OCI-LY1 (cell line): ENCODE data around the gene SPTB.

Experiments used
- H2AFZ ChIP-seq: fragments of 200-600 bp; sonication (generic), shearing (Covaris generic); 2 replicates; pipeline ENCODE4 v1.6.0; 2014; ENCODE audit warnings: antibody characterized with exemption, mild to moderate bottlenecking, low read length
- H3F3A ChIP-seq: fragments of 200-600 bp; sonication (generic), shearing (Covaris generic); 2 replicates; pipeline ENCODE4 v1.6.0; 2014; ENCODE audit warnings: mild to moderate bottlenecking, antibody characterized with exemption, low read length, moderate library complexity; ENCODE audit not compliant: insufficient read depth
- H3K27ac ChIP-seq: fragments of 200-600 bp; sonication (generic); 2 replicates; pipeline ENCODE4 v1.5.1; 2014; ENCODE audit warnings: low read length, mixed run types, mild to moderate bottlenecking, low read depth; ENCODE audit not compliant: poor library complexity, severe bottlenecking
- H3K27me3 ChIP-seq: fragments of 200-600 bp; sonication (generic); 2 replicates; pipeline ENCODE4 v1.6.0; 2014; ENCODE audit warnings: antibody characterized with exemption, mild to moderate bottlenecking, low read length, moderate library complexity; ENCODE audit not compliant: insufficient read depth
- H3K36me3 ChIP-seq: fragments of 200-600 bp; sonication (generic); 2 replicates; pipeline ENCODE4 v1.6.1; 2014; ENCODE audit warnings: mild to moderate bottlenecking, antibody characterized with exemption, low read length, moderate library complexity, mixed read lengths; ENCODE audit not compliant: insufficient read depth
- H3K4me1 ChIP-seq: fragments of 200-600 bp; sonication (generic); 2 replicates; pipeline ENCODE4 v1.5.1; 2014; ENCODE audit warnings: mild to moderate bottlenecking, low read length, moderate library complexity; ENCODE audit not compliant: insufficient read depth, severe bottlenecking
- H3K4me2 ChIP-seq: fragments of 200-600 bp; sonication (generic), shearing (Covaris generic); 2 replicates; pipeline ENCODE4 v1.6.1; 2014; ENCODE audit warnings: low read length
- H3K4me3 ChIP-seq: fragments of 200-600 bp; sonication (generic); 2 replicates; pipeline ENCODE4 v1.5.1; 2014; ENCODE audit warnings: low read length, low read depth, mild to moderate bottlenecking, mixed read lengths; ENCODE audit not compliant: poor library complexity, severe bottlenecking
- H3K79me2 ChIP-seq: fragments of 200-600 bp; shearing (Covaris generic); 2 replicates; pipeline ENCODE4 v1.6.1; 2016; ENCODE audit warnings: mixed run types, low read length, mixed read lengths; ENCODE audit not compliant: insufficient read depth
- H3K9ac ChIP-seq: fragments of 200-600 bp; sonication (generic), shearing (Covaris generic); 2 replicates; pipeline ENCODE4 v1.6.1; 2014; ENCODE audit warnings: mild to moderate bottlenecking, low read length, mixed read lengths
- H3K9me2 ChIP-seq: fragments of 200-600 bp; sonication (generic), shearing (Covaris generic); 2 replicates; pipeline ENCODE4 v1.6.1; 2014; ENCODE audit warnings: low read depth, mild to moderate bottlenecking, low read length, mixed read lengths
- H3K9me3 ChIP-seq: fragments of 200-600 bp; shearing (Covaris generic); 2 replicates; pipeline ENCODE4 v1.6.1; 2014; ENCODE audit warnings: low read length, mixed read lengths
- H4K20me1 ChIP-seq: fragments of 200-600 bp; sonication (generic), shearing (Covaris generic); 2 replicates; pipeline ENCODE4 v1.6.0; 2016; ENCODE audit warnings: mild to moderate bottlenecking, low read length; ENCODE audit not compliant: insufficient read depth
- CTCF ChIP-seq: fragments of 200-600 bp; sonication (generic), shearing (Covaris generic); IDR thresholded peaks from 2 replicates; pipeline ENCODE4 v1.5.1; 2017; ENCODE audit warnings: mild to moderate bottlenecking, antibody characterized with exemption, low read length, moderate library complexity, mixed read lengths
- EZH2 ChIP-seq: fragments of 200-600 bp; sonication (generic), shearing (Covaris generic); IDR thresholded peaks from 2 replicates; pipeline ENCODE4 v1.8.0; 2017; ENCODE audit warnings: borderline replicate concordance, mixed run types, mild to moderate bottlenecking, antibody characterized with exemption, low read length, moderate library complexity, mixed read lengths

Gene SPTB

GRCh38 chr14:64875350-64875749 is 4.4 kb downstream of the SPTB start:
- Histone ChIP-seq H3K4me2 (no peak overlapping the region), H3K36me3 (no peaks in the 10 kb centered on the region), H3K79me2 (no peaks in the 10 kb centered on the region), H3K4me3 (no peak overlapping the region), H4K20me1 (no peaks in the 10 kb centered on the region), H2AFZ (no peak overlapping the region), H3K27me3 (peaks cover 10% of the 10 kb centered on the region; the same call in 1 of the 2 replicates), H3K27ac (no peak overlapping the region), H3F3A (no peaks in the 10 kb centered on the region), H3K9me3 (no peaks in the 10 kb centered on the region), H3K9me2 (no peaks in the 10 kb centered on the region), H3K9ac (no peak overlapping the region), H3K4me1 (peaks cover 6% of the 10 kb centered on the region)
- TF ChIP-seq EZH2 (no peak), CTCF (no peak)

GRCh38 chr14:64873506-64874219 is 6.0 kb downstream of the SPTB start:
- no peaks in the 10 kb centered on the region for H3K79me2 ChIP-seq
- H3K4me3 ChIP-seq, result no peak overlapping the region
- no peak overlapping the region for H3K4me2 ChIP-seq
- H3K27ac ChIP-seq, result no peak overlapping the region
- no peaks in the 10 kb centered on the region for H3F3A ChIP-seq
- H3K36me3 ChIP-seq, result no peaks in the 10 kb centered on the region
- H3K9me3 ChIP-seq, result no peaks in the 10 kb centered on the region
- H4K20me1 ChIP-seq, result no peaks in the 10 kb centered on the region
- no peak overlapping the region for H3K9ac ChIP-seq
- no peak overlapping the region for H2AFZ ChIP-seq
- no peaks in the 10 kb centered on the region for H3K4me1 ChIP-seq
- H3K27me3 ChIP-seq, result peaks cover 8% of the 10 kb centered on the region; the same call in 1 of the 2 replicates
- H3K9me2 ChIP-seq, result no peaks in the 10 kb centered on the region
- TF ChIP-seq EZH2 (no peak), CTCF (no peak)

- no peaks in the 10 kb centered on the region for H3K36me3 ChIP-seq
- no peak overlapping the region for H3K27ac ChIP-seq
- no peaks in the 10 kb centered on the region for H3K4me1 ChIP-seq
- peaks cover 8% of the 10 kb centered on the region; the same call in 1 of the 2 replicates for H3K27me3 ChIP-seq
- H3K9me2 ChIP-seq, result no peaks in the 10 kb centered on the region
- H2AFZ ChIP-seq, result no peak overlapping the region
- no peak overlapping the region for H3K9ac ChIP-seq
- H3K4me3 ChIP-seq, result no peak overlapping the region
- TF ChIP-seq EZH2 (no peak), CTCF (no peak)
- H3K9me3 ChIP-seq, result no peaks in the 10 kb centered on the region
- H3F3A ChIP-seq, result no peaks in the 10 kb centered on the region
- H3K4me2 ChIP-seq, result no peak overlapping the region
- H4K20me1 ChIP-seq, result no peaks in the 10 kb centered on the region
- H3K79me2 ChIP-seq, result no peaks in the 10 kb centered on the region
Observed at GRCh38 chr14:64871344-64871743, 8.4 kb downstream of the SPTB start.
